HG03520 (cell line): ENCODE measurements around the gene RAB38.
A peak's percentile ranks its signal among the peaks of the same experiment; 100 is the strongest.

Source experiments
- ATAC-seq: cut with Tn5 transposase; IDR thresholded peaks from one replicate; pipeline ENCODE4 v1.9.1; 2021; ENCODE audit warnings: mild to moderate bottlenecking, moderate library complexity; ENCODE audit not compliant: unreplicated experiment

RAB38 gene

GRCh38 chr11:88105526-88105925 lies 69.7 kb downstream of the RAB38 start:
- ATAC-seq: no peak

GRCh38 chr11:88104408-88104807 lies 70.8 kb downstream of the RAB38 start:
- no peak for ATAC-seq

- ATAC-seq: peak; percentile 88
These were observed 71.7 kb downstream of the RAB38 start for GRCh38 chr11:88103337-88104206.

- no peak for ATAC-seq
These were observed 72.7 kb downstream of the RAB38 start for GRCh38 chr11:88102598-88102934.

GRCh38 chr11:88101881-88102597 lies 73.2 kb downstream of the RAB38 start:
- no peak for ATAC-seq

- ATAC-seq: no peak
These were observed 75.1 kb downstream of the RAB38 start for GRCh38 chr11:88100151-88100550.

- ATAC-seq: no peak
These were observed 77.0 kb downstream of the RAB38 start for GRCh38 chr11:88098289-88098688.

- ATAC-seq: no peak
These were observed 86.1 kb downstream of the RAB38 start for GRCh38 chr11:88089134-88089533.

- ATAC-seq: no peak
These were observed 87.9 kb downstream of the RAB38 start for GRCh38 chr11:88087337-88087736.

- ATAC-seq: no peak
These were observed 88.9 kb downstream of the RAB38 start for GRCh38 chr11:88086297-88086696.

GRCh38 chr11:88070437-88070836 lies 104.8 kb downstream of the RAB38 start:
- no peak for ATAC-seq

GRCh38 chr11:88068848-88069554 lies 106.2 kb downstream of the RAB38 start:
- ATAC-seq: no peak

- no peak for ATAC-seq
These were observed 109.2 kb downstream of the RAB38 start for GRCh38 chr11:88066090-88066489.

GRCh38 chr11:88064097-88064705 lies 111.0 kb downstream of the RAB38 start:
- ATAC-seq: no peak
